GM23338 (cell line): ENCODE measurements around the gene SLC16A5. TPM values are rescaled to one million over a fixed set of nuclear protein-coding genes. Genes with fewer than 3 reads are reported as not detected.
A peak's percentile ranks its signal among the peaks of the same experiment; 100 is the strongest.

ENCODE experiments used
- ATAC-seq: fragments of 200-7000 bp; cut with Tn5 transposase; 3 replicates; pipeline ENCODE4 v1.9.1; 2020
- DNase-seq: peaks from one replicate; pipeline ENCODE4 v3.0.0-alpha.2; 2015; ENCODE audit warnings: low spot score
- H2AFZ ChIP-seq: fragments of 200-600 bp; sonication (generic); 2 replicates; pipeline ENCODE4 v1.8.0; 2016; ENCODE audit warnings: antibody characterized with exemption, mild to moderate bottlenecking, moderate library complexity
- H3F3A ChIP-seq: fragments of 200-600 bp; sonication (generic); replicated peaks from 2 replicates; pipeline ENCODE4 v1.8.0; 2017; ENCODE audit warnings: antibody characterized with exemption, mixed run types, low read depth
- H3K27ac ChIP-seq: fragments of 200-600 bp; sonication (generic); 2 replicates; pipeline ENCODE4 v1.6.1; 2016; ENCODE audit warnings: low read depth
- H3K27me3 ChIP-seq: fragments of 200-600 bp; sonication (generic); 2 replicates; pipeline ENCODE4 v1.8.0; 2016; ENCODE audit warnings: mild to moderate bottlenecking, mixed run types, moderate library complexity; ENCODE audit not compliant: insufficient read depth
- H3K36me3 ChIP-seq: fragments of 200-600 bp; sonication (generic); 2 replicates; pipeline ENCODE4 v1.8.0; 2016; ENCODE audit warnings: mild to moderate bottlenecking; ENCODE audit not compliant: insufficient read depth
- H3K4me1 ChIP-seq: fragments of 200-600 bp; sonication (generic); 2 replicates; pipeline ENCODE4 v1.8.0; 2016; ENCODE audit warnings: mild to moderate bottlenecking, moderate library complexity; ENCODE audit not compliant: insufficient read depth
- H3K4me2 ChIP-seq: fragments of 200-600 bp; sonication (generic); 2 replicates; pipeline ENCODE4 v1.7.1; 2017; ENCODE audit warnings: mixed run types
- H3K4me3 ChIP-seq: fragments of 200-600 bp; sonication (generic); 2 replicates; pipeline ENCODE4 v1.6.1; 2016; ENCODE audit warnings: mixed run types
- H3K79me2 ChIP-seq: fragments of 200-600 bp; sonication (generic); replicated peaks from 2 replicates; pipeline ENCODE4 v1.8.0; 2017; ENCODE audit warnings: mild to moderate bottlenecking; ENCODE audit not compliant: insufficient read depth
- H3K9me2 ChIP-seq: fragments of 200-600 bp; sonication (generic); 2 replicates; pipeline ENCODE4 v1.8.0; 2017; ENCODE audit not compliant: insufficient read depth
- H4K20me1 ChIP-seq: fragments of 200-600 bp; sonication (generic); replicated peaks from 2 replicates; pipeline ENCODE4 v1.8.0; 2017; ENCODE audit warnings: mild to moderate bottlenecking; ENCODE audit not compliant: insufficient read depth
- H3K27ac Mint-ChIP-seq: 2 replicates; pipeline ENCODE4 v1.8.0; 2020; ENCODE audit warnings: inconsistent platforms, mild to moderate bottlenecking, moderate library complexity, mixed read lengths
- H3K27me3 Mint-ChIP-seq: 3 replicates; pipeline ENCODE4 v1.8.0; 2022; ENCODE audit warnings: low read depth, mild to moderate bottlenecking, moderate library complexity, mixed read lengths, inconsistent platforms; ENCODE audit not compliant: insufficient read depth, poor library complexity
- H3K36me3 Mint-ChIP-seq: 3 replicates; pipeline ENCODE4 v1.8.0; 2021; ENCODE audit warnings: low read depth, mild to moderate bottlenecking, inconsistent platforms, moderate library complexity, mixed read lengths
- H3K4me1 Mint-ChIP-seq: 3 replicates; pipeline ENCODE4 v1.8.0; 2020; ENCODE audit warnings: mild to moderate bottlenecking, inconsistent platforms, mixed read lengths
- H3K4me3 Mint-ChIP-seq: 3 replicates; pipeline ENCODE4 v1.8.0; 2021; ENCODE audit warnings: moderate library complexity, mild to moderate bottlenecking, inconsistent platforms, mixed read lengths
- H3K9me3 Mint-ChIP-seq: 3 replicates; pipeline ENCODE4 v1.8.0; 2020; ENCODE audit warnings: moderate library complexity, mild to moderate bottlenecking, inconsistent platforms, mixed read lengths
- CTCF ChIP-seq, 2 experiments: fragments of 200-600 bp in 1 of 2; sonication (generic) in 1 of 2; conservative IDR thresholded peaks; 2 replicates each; pipeline versions ENCODE4 v1.5.1 to v1.6.1; 2016 to 2017; ENCODE audit warnings: antibody characterized with exemption in 2 of 2, low read depth in 2 of 2, mild to moderate bottlenecking in 2 of 2, moderate library complexity in 1 of 2
- ETS1 ChIP-seq: IDR thresholded peaks from 2 replicates; pipeline ENCODE4 v1.6.1; 2016; ENCODE audit warnings: antibody characterized with exemption
- EZH2 ChIP-seq: fragments of 200-600 bp; sonication (generic); IDR thresholded peaks from one replicate; pipeline ENCODE4 v1.8.0; 2017; ENCODE audit warnings: antibody characterized with exemption, mild to moderate bottlenecking, low read depth; ENCODE audit not compliant: unreplicated experiment
- EZH2phosphoT487 ChIP-seq: fragments of 200-600 bp; sonication (generic); IDR thresholded peaks from one replicate; pipeline ENCODE4 v1.8.1; 2018; ENCODE audit warnings: antibody characterized with exemption; ENCODE audit not compliant: unreplicated experiment
- JUNB ChIP-seq: IDR thresholded peaks from one replicate; pipeline ENCODE4 v1.6.1; 2016; ENCODE audit warnings: antibody characterized with exemption; ENCODE audit not compliant: unreplicated experiment
- NANOG ChIP-seq: IDR thresholded peaks from 2 replicates; pipeline ENCODE4 v1.6.1; 2016; ENCODE audit warnings: antibody characterized with exemption, borderline replicate concordance
- POLR2AphosphoS5 ChIP-seq: IDR thresholded peaks from 2 replicates; pipeline ENCODE4 v1.6.1; 2016; ENCODE audit warnings: antibody characterized with exemption, low read depth
- ZNF114 ChIP-seq: fragments of 250-450 bp; sonication (Bioruptor Pico); IDR thresholded peaks from 2 replicates; pipeline ENCODE4 v1.5.0; 2020; ENCODE audit warnings: mild to moderate bottlenecking, moderate library complexity
- ZNF331 ChIP-seq: fragments of 250-450 bp; sonication (Bioruptor Pico); IDR thresholded peaks from 2 replicates; pipeline ENCODE4 v1.5.0; 2020; ENCODE audit warnings: low read depth, mild to moderate bottlenecking, moderate library complexity
- long read RNA-seq: library from polyadenylated mRNA; unstranded; transcript quantifications from one replicate; pipeline ENCODE4 v2.0.0, GENCODE V29; 2020; ENCODE audit not compliant: unreplicated experiment
- polyA plus RNA-seq: library from polyadenylated mRNA; unstranded; fragments of >200 nt; fragmentation: Nextera tagmentation; extraction: Ambion mirVana; gene quantifications from 2 replicates; pipeline ENCODE4 v1.2.1, GENCODE V29; 2016
- total RNA-seq: library from RNA; depleted of rRNA; stranded (reverse); fragments of >200 nt; shearing (Covaris generic); gene quantifications from 2 replicates; pipeline ENCODE4 v1.2.3, GENCODE V29; 2014; rRNA removed

Gene SLC16A5
- total RNA-seq (30.1 and 40.0 TPM in 2 replicates), polyA plus RNA-seq (5.0 and 7.3 TPM in 2 replicates)
- long read RNA-seq, partial matches to known transcripts, result 2 of 7 reads
- long read RNA-seq, other reads (novel, unspliced or antisense), result 5 of 7 reads

- Mint-ChIP-seq H3K9me3 (no peaks in the 10 kb centered on the region; the same call in 2 of the 3 replicates), H3K4me1 (peaks cover 57% of the 10 kb centered on the region), H3K4me3 (peak within 1 kb of the TSS; percentile 84), H3K27ac (peak within 1 kb of the TSS; percentile 93), H3K27me3 (peaks cover 27% of the 10 kb centered on the region), H3K36me3 (no peaks in the 10 kb centered on the region; the same call in 2 of the 3 replicates)
- DNase-seq (peak; percentile 98), ATAC-seq (peak; percentile 81)
- Histone ChIP-seq H3K27ac (peak within 1 kb of the TSS; percentile 98), H3F3A (peaks cover 37% of the 10 kb centered on the region), H3K4me1 (peaks cover 48% of the 10 kb centered on the region), H3K27me3 (no peaks in the 10 kb centered on the region), H3K4me3 (peak within 1 kb of the TSS; percentile 91), H4K20me1 (no peaks in the 10 kb centered on the region), H3K36me3 (no peaks in the 10 kb centered on the region), H2AFZ (peak within 1 kb of the TSS; percentile 90; the same call in 1 of the 2 replicates), H3K9me2 (no peaks in the 10 kb centered on the region), H3K79me2 (peaks cover 11% of the 10 kb centered on the region), H3K4me2 (peak within 1 kb of the TSS; percentile 96)
- TF ChIP-seq NANOG (no peak), POLR2AphosphoS5 (peak; percentile 79; the same call in 1 of the 2 replicates), ZNF331 (no peak), CTCF (conservative IDR thresholded peaks at IDR 0.05; ENCODE audit: low read depth in 2 of 2) (no peak), JUNB (no peak), ZNF114 (CRISPR knock-in tag) (no peak), ETS1 (peak; percentile 64), EZH2phosphoT487 (no peak)
Measured at GRCh38 chr17:75087558-75088453, at the start of gene SLC16A5. SLC16A5 (plus strand) TSS chr17:75087954; CDS start chr17:75093637, 5,683 bp downstream.

- Histone ChIP-seq H4K20me1 (no peaks in the 10 kb centered on the region; the same call in 1 of the 2 replicates), H3K4me3 (no peak overlapping the region), H3F3A (peaks cover 49% of the 10 kb centered on the region), H3K4me2 (no peak overlapping the region), H3K27ac (no peak overlapping the region), H3K79me2 (peaks cover 22% of the 10 kb centered on the region), H3K27me3 (no peaks in the 10 kb centered on the region), H3K36me3 (peaks cover 24% of the 10 kb centered on the region), H3K4me1 (peaks cover 48% of the 10 kb centered on the region), H2AFZ (no peak overlapping the region), H3K9me2 (no peaks in the 10 kb centered on the region)
- no peak overlapping the region for H3K27ac Mint-ChIP-seq
- no peak overlapping the region for H3K4me3 Mint-ChIP-seq
- peaks cover 45% of the 10 kb centered on the region for H3K4me1 Mint-ChIP-seq
- H3K9me3 Mint-ChIP-seq, result peaks cover 8% of the 10 kb centered on the region; the same call in 2 of the 3 replicates
- ATAC-seq (no peak), DNase-seq (no peak)
- H3K27me3 Mint-ChIP-seq, result peaks cover 23% of the 10 kb centered on the region
- peaks cover 59% of the 10 kb centered on the region for H3K36me3 Mint-ChIP-seq
- TF ChIP-seq ETS1, result no peak
- no peak for TF ChIP-seq ZNF331
- TF ChIP-seq JUNB, result no peak
- no peak for TF ChIP-seq EZH2phosphoT487
- TF ChIP-seq NANOG, result no peak
- no peak for TF ChIP-seq POLR2AphosphoS5
- no peak for TF ChIP-seq EZH2
Measured at GRCh38 chr17:75039238-75039637, 48.5 kb upstream of the SLC16A5 start.
